Measurements from ENCODE around the gene BYSL.

- TF ChIP-seq CTCF (IDR thresholded peaks at IDR 0.05) (no peak), EZH2 (IDR thresholded peaks at IDR 0.05) (no peak)
Observed at GRCh38 chr6:41878961-41879405, 42.3 kb upstream of the BYSL start.
